HL-60 (cell line): ENCODE data around the gene DPP8.
"Not testable (repeated sequence)": the region's sequence is repeated elsewhere in the genome, so short reads cannot be mapped to it uniquely, and the experiment has no call there.

ENCODE experiments used
- DNase-seq, 2 experiments: peaks; one replicate each; pipeline ENCODE4 v3.0.0-alpha.2; 2010 to 2020; ENCODE audit warnings: low read depth in 1 of 2, low spot score in 1 of 2
- H3K27ac ChIP-seq: fragments of 250-450 bp; sonication (Bioruptor Pico); replicated peaks from 2 replicates; pipeline ENCODE4 v1.5.1; 2020; ENCODE audit warnings: mild to moderate bottlenecking, moderate library complexity
- H3K27me3 ChIP-seq: fragments of 250-450 bp; sonication (Bioruptor Pico); 2 replicates; pipeline ENCODE4 v1.5.1; 2021; ENCODE audit warnings: mild to moderate bottlenecking, moderate library complexity; ENCODE audit not compliant: insufficient read depth, poor library complexity, severe bottlenecking
- H3K4me3 ChIP-seq: replicated peaks from 2 replicates; pipeline ENCODE4 v1.5.1; 2011; ENCODE audit warnings: mild to moderate bottlenecking, control low read depth, low read length; ENCODE audit not compliant: insufficient read depth
- GABPA ChIP-seq: IDR thresholded peaks from 2 replicates; pipeline ENCODE4 v1.6.1; 2012; ENCODE audit warnings: low read depth
- POLR2AphosphoS5 ChIP-seq: IDR thresholded peaks from 2 replicates; pipeline ENCODE4 v1.6.1; 2012; ENCODE audit warnings: low read depth
- SPI1 ChIP-seq: IDR thresholded peaks from 2 replicates; pipeline ENCODE4 v1.6.1; 2012; ENCODE audit warnings: low read depth, mild to moderate bottlenecking, borderline replicate concordance
- TF ChIP-seq, protein P1 (sequence below): IDR thresholded peaks from 2 replicates; pipeline ENCODE4 v1.6.1; 2012; ENCODE audit warnings: low read depth; ENCODE audit not compliant: insufficient replicate concordance
- TF ChIP-seq, protein P2 (sequence below): IDR thresholded peaks from one replicate; pipeline ENCODE4 v1.5.1; 2011; ENCODE audit warnings: low read length, control low read depth, inconsistent platforms; ENCODE audit not compliant: insufficient read depth

The DPP8 gene

DNA sequence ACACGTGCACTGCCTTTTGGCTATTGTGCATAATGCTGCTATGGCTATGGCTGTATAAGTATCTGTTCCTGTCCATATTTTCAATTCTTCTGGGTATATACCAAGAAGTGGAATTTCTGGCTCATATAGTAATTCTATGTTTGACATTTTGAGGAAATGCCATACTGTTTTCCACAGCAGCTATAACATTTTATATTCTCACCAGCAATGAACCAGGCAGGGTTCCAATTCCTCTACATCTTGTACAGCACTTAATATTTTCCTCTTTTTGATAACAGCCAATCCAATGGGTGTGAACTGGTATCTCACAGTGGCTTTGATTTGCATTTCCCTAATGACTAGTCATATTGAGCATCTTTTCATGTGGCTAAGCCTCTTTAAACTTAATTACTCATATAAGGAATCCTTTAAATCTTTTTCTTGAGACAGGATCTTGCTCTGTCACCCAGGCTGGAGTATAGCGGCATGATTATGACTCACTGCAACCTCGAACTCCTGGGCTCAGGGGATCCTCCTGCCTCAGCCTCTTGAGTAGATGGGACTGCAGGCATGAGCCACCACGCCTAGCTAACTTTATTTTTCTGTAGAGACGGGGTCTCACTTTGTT lies 56.6 kb downstream of the DPP8 start:
- Histone ChIP-seq H3K27ac (no peak overlapping the region), H3K4me3 (no peak overlapping the region), H3K27me3 (no peaks in the 10 kb centered on the region)
- no peak for DNase-seq
- TF ChIP-seq, protein P1, sequence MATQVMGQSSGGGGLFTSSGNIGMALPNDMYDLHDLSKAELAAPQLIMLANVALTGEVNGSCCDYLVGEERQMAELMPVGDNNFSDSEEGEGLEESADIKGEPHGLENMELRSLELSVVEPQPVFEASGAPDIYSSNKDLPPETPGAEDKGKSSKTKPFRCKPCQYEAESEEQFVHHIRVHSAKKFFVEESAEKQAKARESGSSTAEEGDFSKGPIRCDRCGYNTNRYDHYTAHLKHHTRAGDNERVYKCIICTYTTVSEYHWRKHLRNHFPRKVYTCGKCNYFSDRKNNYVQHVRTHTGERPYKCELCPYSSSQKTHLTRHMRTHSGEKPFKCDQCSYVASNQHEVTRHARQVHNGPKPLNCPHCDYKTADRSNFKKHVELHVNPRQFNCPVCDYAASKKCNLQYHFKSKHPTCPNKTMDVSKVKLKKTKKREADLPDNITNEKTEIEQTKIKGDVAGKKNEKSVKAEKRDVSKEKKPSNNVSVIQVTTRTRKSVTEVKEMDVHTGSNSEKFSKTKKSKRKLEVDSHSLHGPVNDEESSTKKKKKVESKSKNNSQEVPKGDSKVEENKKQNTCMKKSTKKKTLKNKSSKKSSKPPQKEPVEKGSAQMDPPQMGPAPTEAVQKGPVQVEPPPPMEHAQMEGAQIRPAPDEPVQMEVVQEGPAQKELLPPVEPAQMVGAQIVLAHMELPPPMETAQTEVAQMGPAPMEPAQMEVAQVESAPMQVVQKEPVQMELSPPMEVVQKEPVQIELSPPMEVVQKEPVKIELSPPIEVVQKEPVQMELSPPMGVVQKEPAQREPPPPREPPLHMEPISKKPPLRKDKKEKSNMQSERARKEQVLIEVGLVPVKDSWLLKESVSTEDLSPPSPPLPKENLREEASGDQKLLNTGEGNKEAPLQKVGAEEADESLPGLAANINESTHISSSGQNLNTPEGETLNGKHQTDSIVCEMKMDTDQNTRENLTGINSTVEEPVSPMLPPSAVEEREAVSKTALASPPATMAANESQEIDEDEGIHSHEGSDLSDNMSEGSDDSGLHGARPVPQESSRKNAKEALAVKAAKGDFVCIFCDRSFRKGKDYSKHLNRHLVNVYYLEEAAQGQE: no peak
- TF ChIP-seq SPI1: no peak
- no peak for TF ChIP-seq POLR2AphosphoS5
- no peak for TF ChIP-seq GABPA
- TF ChIP-seq, protein P2, sequence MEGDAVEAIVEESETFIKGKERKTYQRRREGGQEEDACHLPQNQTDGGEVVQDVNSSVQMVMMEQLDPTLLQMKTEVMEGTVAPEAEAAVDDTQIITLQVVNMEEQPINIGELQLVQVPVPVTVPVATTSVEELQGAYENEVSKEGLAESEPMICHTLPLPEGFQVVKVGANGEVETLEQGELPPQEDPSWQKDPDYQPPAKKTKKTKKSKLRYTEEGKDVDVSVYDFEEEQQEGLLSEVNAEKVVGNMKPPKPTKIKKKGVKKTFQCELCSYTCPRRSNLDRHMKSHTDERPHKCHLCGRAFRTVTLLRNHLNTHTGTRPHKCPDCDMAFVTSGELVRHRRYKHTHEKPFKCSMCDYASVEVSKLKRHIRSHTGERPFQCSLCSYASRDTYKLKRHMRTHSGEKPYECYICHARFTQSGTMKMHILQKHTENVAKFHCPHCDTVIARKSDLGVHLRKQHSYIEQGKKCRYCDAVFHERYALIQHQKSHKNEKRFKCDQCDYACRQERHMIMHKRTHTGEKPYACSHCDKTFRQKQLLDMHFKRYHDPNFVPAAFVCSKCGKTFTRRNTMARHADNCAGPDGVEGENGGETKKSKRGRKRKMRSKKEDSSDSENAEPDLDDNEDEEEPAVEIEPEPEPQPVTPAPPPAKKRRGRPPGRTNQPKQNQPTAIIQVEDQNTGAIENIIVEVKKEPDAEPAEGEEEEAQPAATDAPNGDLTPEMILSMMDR: no peak

DNA sequence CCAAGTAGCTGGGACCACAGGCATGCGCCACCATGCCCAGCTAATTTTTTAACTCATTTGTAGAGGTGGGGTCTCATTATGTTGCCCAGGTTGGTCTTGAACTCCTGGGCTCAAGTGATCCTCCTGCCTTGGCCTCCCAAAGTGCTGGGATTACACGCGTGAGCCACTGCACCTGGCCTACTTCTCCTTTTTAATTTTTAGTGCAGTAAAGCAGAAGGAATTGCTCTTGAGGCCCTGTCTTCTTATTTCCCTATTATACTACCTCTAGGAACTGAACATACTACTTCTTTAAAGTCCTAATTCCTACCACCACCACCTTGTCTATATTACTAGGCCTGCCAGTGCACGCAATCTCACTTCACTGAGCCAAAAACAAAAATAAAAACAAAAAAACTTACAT lies 62.2 kb downstream of the DPP8 start:
- TF ChIP-seq SPI1: peak; percentile 49; the same call in 1 of the 2 replicates
- DNase-seq: peak in 1 of 2 experiments; percentile 52
- not testable (repeated sequence) for H3K4me3 ChIP-seq, H3K27me3 ChIP-seq
- peak overlapping the region; percentile 28; the same call in 1 of the 2 replicates for H3K27ac ChIP-seq

DNA sequence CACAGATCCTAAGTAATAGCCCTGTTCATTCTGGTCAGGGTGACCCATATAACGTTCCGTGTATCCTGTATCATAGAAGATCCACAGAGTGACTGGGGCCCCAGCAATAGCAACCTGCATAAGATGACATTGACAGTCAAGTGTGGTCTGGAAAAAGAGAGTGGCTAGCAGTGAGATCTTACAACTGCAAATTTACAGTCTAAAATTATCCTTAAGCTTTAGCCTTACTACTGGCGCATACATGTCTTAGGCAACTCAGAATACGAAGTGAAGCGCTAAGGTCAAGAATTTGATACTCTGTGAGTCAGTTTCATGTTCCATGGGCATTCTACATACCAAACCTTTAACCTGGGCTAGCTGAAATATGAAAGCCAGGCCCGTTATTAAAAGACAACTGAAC lies 65.5 kb downstream of the DPP8 start:
- DNase-seq: no peak
- Histone ChIP-seq H3K27me3 (no peaks in the 10 kb centered on the region), H3K4me3 (no peak overlapping the region), H3K27ac (no peak overlapping the region)
- no peak for TF ChIP-seq SPI1
- TF ChIP-seq POLR2AphosphoS5: no peak
- TF ChIP-seq, protein P1: no peak
- TF ChIP-seq, protein P2: no peak
- TF ChIP-seq GABPA: no peak

DNA sequence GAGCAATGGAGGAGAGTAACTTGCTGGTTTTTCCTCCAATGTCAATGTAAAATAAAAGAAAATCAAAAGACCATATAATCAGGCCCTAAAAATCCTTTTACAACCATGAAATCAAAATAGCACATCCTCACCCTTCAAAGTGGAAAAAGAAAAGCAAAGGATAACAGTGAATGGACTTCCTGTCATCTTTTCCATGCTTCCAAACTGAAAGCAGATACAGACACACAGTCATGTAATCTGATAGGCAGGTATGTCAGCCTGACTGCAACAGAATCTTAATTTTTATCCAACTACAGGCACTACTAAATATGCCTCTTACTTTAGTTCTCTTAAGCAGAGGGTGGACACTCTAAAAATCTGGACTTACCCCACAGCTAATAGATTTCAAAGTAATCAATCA lies 66.9 kb downstream of the DPP8 start:
- no peak for TF ChIP-seq SPI1
- TF ChIP-seq, protein P2: no peak
- no peak for TF ChIP-seq GABPA
- no peak for TF ChIP-seq POLR2AphosphoS5
- TF ChIP-seq, protein P1: no peak
- Histone ChIP-seq H3K4me3 (no peak overlapping the region), H3K27me3 (no peaks in the 10 kb centered on the region), H3K27ac (no peak overlapping the region)
- no peak for DNase-seq
